Neural cell (in vitro differentiated cells): ENCODE measurements around the gene BCL11B.

ENCODE experiments used
- POLR2AphosphoS5 ChIP-seq: IDR thresholded peaks from 2 replicates; pipeline ENCODE4 v1.6.1; 2012
- RAD21 ChIP-seq: fragments of 450-650 bp; conservative IDR thresholded peaks from 2 replicates; pipeline ENCODE4 v1.6.1; 2014; ENCODE audit warnings: antibody characterized with exemption, mild to moderate bottlenecking, moderate library complexity
- TF ChIP-seq, protein P1 (sequence below): fragments of 450-650 bp; IDR thresholded peaks from 2 replicates; pipeline ENCODE4 v1.5.1; 2014; ENCODE audit warnings: antibody characterized with exemption, mild to moderate bottlenecking, moderate library complexity; ENCODE audit not compliant: poor library complexity, severe bottlenecking
- TF ChIP-seq, protein P2 (sequence below): IDR thresholded peaks from 2 replicates; pipeline ENCODE4 v1.6.1; 2012; ENCODE audit warnings: borderline replicate concordance

DNA sequence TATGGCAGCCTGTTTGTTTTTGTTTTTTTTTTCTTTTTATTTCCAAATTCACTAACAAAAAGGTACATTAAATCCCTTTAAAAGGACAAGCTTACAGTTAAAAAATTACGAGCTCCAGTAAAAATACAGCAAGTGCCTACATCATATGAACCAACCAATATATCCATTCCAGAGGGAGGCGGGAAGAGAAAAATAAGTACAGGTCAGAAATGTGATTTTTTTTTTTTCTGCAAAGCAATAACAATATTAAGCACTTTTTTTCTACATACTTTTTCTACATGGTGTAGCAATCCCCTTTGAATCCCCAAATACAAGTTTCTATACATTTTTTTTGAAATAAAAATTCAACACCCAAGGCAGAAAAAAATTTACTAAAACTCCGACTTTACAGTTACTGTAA, 100.6 kb downstream of the BCL11B start:
- TF ChIP-seq, protein P1, sequence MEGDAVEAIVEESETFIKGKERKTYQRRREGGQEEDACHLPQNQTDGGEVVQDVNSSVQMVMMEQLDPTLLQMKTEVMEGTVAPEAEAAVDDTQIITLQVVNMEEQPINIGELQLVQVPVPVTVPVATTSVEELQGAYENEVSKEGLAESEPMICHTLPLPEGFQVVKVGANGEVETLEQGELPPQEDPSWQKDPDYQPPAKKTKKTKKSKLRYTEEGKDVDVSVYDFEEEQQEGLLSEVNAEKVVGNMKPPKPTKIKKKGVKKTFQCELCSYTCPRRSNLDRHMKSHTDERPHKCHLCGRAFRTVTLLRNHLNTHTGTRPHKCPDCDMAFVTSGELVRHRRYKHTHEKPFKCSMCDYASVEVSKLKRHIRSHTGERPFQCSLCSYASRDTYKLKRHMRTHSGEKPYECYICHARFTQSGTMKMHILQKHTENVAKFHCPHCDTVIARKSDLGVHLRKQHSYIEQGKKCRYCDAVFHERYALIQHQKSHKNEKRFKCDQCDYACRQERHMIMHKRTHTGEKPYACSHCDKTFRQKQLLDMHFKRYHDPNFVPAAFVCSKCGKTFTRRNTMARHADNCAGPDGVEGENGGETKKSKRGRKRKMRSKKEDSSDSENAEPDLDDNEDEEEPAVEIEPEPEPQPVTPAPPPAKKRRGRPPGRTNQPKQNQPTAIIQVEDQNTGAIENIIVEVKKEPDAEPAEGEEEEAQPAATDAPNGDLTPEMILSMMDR: no peak
- TF ChIP-seq, protein P2, sequence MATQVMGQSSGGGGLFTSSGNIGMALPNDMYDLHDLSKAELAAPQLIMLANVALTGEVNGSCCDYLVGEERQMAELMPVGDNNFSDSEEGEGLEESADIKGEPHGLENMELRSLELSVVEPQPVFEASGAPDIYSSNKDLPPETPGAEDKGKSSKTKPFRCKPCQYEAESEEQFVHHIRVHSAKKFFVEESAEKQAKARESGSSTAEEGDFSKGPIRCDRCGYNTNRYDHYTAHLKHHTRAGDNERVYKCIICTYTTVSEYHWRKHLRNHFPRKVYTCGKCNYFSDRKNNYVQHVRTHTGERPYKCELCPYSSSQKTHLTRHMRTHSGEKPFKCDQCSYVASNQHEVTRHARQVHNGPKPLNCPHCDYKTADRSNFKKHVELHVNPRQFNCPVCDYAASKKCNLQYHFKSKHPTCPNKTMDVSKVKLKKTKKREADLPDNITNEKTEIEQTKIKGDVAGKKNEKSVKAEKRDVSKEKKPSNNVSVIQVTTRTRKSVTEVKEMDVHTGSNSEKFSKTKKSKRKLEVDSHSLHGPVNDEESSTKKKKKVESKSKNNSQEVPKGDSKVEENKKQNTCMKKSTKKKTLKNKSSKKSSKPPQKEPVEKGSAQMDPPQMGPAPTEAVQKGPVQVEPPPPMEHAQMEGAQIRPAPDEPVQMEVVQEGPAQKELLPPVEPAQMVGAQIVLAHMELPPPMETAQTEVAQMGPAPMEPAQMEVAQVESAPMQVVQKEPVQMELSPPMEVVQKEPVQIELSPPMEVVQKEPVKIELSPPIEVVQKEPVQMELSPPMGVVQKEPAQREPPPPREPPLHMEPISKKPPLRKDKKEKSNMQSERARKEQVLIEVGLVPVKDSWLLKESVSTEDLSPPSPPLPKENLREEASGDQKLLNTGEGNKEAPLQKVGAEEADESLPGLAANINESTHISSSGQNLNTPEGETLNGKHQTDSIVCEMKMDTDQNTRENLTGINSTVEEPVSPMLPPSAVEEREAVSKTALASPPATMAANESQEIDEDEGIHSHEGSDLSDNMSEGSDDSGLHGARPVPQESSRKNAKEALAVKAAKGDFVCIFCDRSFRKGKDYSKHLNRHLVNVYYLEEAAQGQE: no peak
- TF ChIP-seq POLR2AphosphoS5 (no peak), RAD21 (no peak)
